Left ventricle myocardium inferior (tissue), 1 donor: ENCODE results near the gene AFF1. TPM values are rescaled to one million over a fixed set of nuclear protein-coding genes. Genes with fewer than 3 reads are reported as not detected.

ENCODE experiments used
- DNase-seq: peaks from one replicate; pipeline ENCODE4 v3.0.0-alpha.2; 2020
- H3K27ac ChIP-seq: fragments of 200-600 bp; replicated peaks from 2 replicates; pipeline ENCODE4 v1.8.0; 2021
- H3K27me3 ChIP-seq: fragments of 200-600 bp; 2 replicates; pipeline ENCODE4 v1.8.0; 2021; ENCODE audit warnings: low read depth
- H3K36me3 ChIP-seq: fragments of 200-600 bp; 2 replicates; pipeline ENCODE4 v1.8.0; 2021
- H3K4me1 ChIP-seq: fragments of 200-600 bp; 2 replicates; pipeline ENCODE4 v1.8.0; 2021
- H3K4me3 ChIP-seq: fragments of 200-600 bp; 2 replicates; pipeline ENCODE4 v1.8.0; 2021; ENCODE audit warnings: mild to moderate bottlenecking, moderate library complexity
- H3K9me3 ChIP-seq: fragments of 200-600 bp; replicated peaks from 2 replicates; pipeline ENCODE4 v1.8.0; 2021
- intact Hi-C: fragments of 100-400 bp; cut with micrococcal nuclease; formaldehyde crosslinking; loops from one replicate; pipeline ENCODE4 v1.11.0; 2022
- total RNA-seq: library from RNA; stranded (reverse); fragmentation: NEBNext Ultra II Directional; extraction: Animal tissue kit (Norgen Biotek cat#: 25700); gene quantifications from one replicate; pipeline ENCODE4 v1.2.1, GENCODE V29; 2021
- TF ChIP-seq, protein P1 (sequence below): fragments of 200-600 bp; IDR thresholded peaks from 2 replicates; pipeline ENCODE4 v1.8.0; 2021; ENCODE audit warnings: antibody characterized with exemption, mild to moderate bottlenecking, borderline replicate concordance
- donor health status: DM: no; HTN: yes; CAD: no; lungs with severe emphysema.

AFF1 gene
- total RNA-seq, 1 donor from 2014 or later: 67.9 TPM

DNA sequence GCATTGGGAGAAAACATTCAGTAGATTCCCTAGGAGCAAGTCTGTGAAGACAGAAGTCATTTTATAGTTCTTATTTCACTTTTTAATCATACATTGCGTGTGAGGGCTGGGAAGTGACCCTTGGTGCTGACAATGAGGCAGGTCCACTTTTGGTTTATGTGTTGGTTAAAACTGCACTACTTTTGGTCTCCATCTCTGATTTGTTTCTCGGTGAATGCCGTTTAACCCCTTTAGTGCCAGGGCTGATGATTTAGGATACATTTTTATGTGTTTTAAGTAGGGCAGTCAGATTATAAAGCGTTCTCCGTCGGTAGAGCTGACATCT, 110.4 kb downstream of the AFF1 start:
- intact Hi-C loops: no loop called here

GRCh38 chr4:87045659-87046058, 110.8 kb downstream of the AFF1 start:
- H3K36me3 ChIP-seq: peaks cover 16% of the 10 kb centered on the region
- peaks cover 98% of the 10 kb centered on the region for H3K4me1 ChIP-seq
- TF ChIP-seq, protein P1, sequence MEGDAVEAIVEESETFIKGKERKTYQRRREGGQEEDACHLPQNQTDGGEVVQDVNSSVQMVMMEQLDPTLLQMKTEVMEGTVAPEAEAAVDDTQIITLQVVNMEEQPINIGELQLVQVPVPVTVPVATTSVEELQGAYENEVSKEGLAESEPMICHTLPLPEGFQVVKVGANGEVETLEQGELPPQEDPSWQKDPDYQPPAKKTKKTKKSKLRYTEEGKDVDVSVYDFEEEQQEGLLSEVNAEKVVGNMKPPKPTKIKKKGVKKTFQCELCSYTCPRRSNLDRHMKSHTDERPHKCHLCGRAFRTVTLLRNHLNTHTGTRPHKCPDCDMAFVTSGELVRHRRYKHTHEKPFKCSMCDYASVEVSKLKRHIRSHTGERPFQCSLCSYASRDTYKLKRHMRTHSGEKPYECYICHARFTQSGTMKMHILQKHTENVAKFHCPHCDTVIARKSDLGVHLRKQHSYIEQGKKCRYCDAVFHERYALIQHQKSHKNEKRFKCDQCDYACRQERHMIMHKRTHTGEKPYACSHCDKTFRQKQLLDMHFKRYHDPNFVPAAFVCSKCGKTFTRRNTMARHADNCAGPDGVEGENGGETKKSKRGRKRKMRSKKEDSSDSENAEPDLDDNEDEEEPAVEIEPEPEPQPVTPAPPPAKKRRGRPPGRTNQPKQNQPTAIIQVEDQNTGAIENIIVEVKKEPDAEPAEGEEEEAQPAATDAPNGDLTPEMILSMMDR: no peak
- no peak for DNase-seq
- H3K27me3 ChIP-seq: no peaks in the 10 kb centered on the region
- no peaks in the 10 kb centered on the region for H3K9me3 ChIP-seq
- peak overlapping the region; percentile 92 for H3K27ac ChIP-seq
- intact Hi-C loops: no loop called here
- H3K4me3 ChIP-seq: peak overlapping the region; percentile 52

More for the DNA sequence above, 110.4 kb downstream of the AFF1 start:
- Histone ChIP-seq H3K27ac (peak overlapping the region; percentile 92), H3K4me1 (peaks cover 98% of the 10 kb centered on the region), H3K36me3 (peaks cover 16% of the 10 kb centered on the region), H3K27me3 (no peaks in the 10 kb centered on the region), H3K4me3 (peak overlapping the region; percentile 52), H3K9me3 (no peaks in the 10 kb centered on the region)
- TF ChIP-seq, protein P1: no peak
- no peak for DNase-seq

DNA sequence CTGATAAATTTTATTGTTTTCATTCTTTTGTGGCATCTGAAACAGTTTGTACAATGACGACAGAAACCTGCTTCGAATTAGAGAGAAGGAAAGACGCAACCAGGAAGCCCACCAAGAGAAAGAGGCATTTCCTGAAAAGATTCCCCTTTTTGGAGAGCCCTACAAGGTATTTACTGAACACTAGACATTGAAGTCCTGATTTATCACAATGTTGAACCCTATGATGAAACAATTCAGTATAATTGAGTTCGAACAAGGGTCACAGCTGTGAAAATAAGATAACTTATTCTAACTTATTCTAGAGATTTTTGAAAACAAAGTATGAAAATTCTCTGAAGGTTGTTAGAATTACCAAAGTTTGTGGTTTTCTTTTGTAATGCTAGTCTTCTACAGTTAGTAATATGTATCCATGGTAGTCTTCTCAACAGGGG, 111.3 kb downstream of the AFF1 start:
- Histone ChIP-seq H3K4me1 (peaks cover 98% of the 10 kb centered on the region), H3K4me3 (peak overlapping the region; percentile 52), H3K9me3 (no peaks in the 10 kb centered on the region), H3K27me3 (no peaks in the 10 kb centered on the region), H3K36me3 (peaks cover 16% of the 10 kb centered on the region), H3K27ac (peak overlapping the region; percentile 92)
- no peak for DNase-seq
- TF ChIP-seq, protein P1: no peak
- intact Hi-C loops: no loop called here

- Histone ChIP-seq H3K36me3 (peaks cover 21% of the 10 kb centered on the region), H3K27me3 (no peaks in the 10 kb centered on the region), H3K4me3 (no peak overlapping the region), H3K27ac (peak overlapping the region; percentile 92), H3K9me3 (no peaks in the 10 kb centered on the region), H3K4me1 (peaks cover 98% of the 10 kb centered on the region)
- TF ChIP-seq, protein P1: no peak
- DNase-seq: no peak
- intact Hi-C loops: no loop called here
Measured at GRCh38 chr4:87047281-87047798, 112.5 kb downstream of the AFF1 start.

- Histone ChIP-seq H3K4me1 (peaks cover 98% of the 10 kb centered on the region), H3K4me3 (no peak overlapping the region), H3K9me3 (no peaks in the 10 kb centered on the region), H3K27ac (peak overlapping the region; percentile 92), H3K36me3 (peaks cover 21% of the 10 kb centered on the region), H3K27me3 (no peaks in the 10 kb centered on the region)
- DNase-seq: no peak
- TF ChIP-seq, protein P1: no peak
- intact Hi-C loops: no loop called here
Measured at GRCh38 chr4:87049508-87049907, 114.7 kb downstream of the AFF1 start.
